ENCODE data around the gene BEND7.

BEND7 gene

GRCh38 chr10:13518076-13518692 is 10.6 kb downstream of the BEND7 start:
- Mint-ChIP-seq H3K4me1 (no peaks in the 10 kb centered on the region), H3K27me3 (ENCODE audit: low read depth) (no peaks in the 10 kb centered on the region), H3K36me3 (ENCODE audit: low read depth) (peaks cover 11% of the 10 kb centered on the region), H3K9me3 (no peaks in the 10 kb centered on the region), H3K27ac (no peak overlapping the region), H3K4me3 (no peak overlapping the region)
- TF ChIP-seq CTCF (IDR thresholded peaks at IDR 0.05; ENCODE audit: unreplicated experiment in 3 of 3) = peak; percentile 42 to 55 (median 48)

GRCh38 chr10:13517675-13518074 is 11.1 kb downstream of the BEND7 start:
- peaks cover 10% of the 10 kb centered on the region for H3K36me3 Mint-ChIP-seq (ENCODE audit: low read depth)
- no peaks in the 10 kb centered on the region for H3K27me3 Mint-ChIP-seq (ENCODE audit: low read depth)
- H3K27ac Mint-ChIP-seq = no peak overlapping the region
- H3K4me3 Mint-ChIP-seq = no peak overlapping the region
- no peaks in the 10 kb centered on the region for H3K4me1 Mint-ChIP-seq
- no peak for TF ChIP-seq CTCF (IDR thresholded peaks at IDR 0.05; ENCODE audit: unreplicated experiment in 3 of 3)
- H3K9me3 Mint-ChIP-seq = no peaks in the 10 kb centered on the region

GRCh38 chr10:13516176-13516575 is 12.6 kb downstream of the BEND7 start:
- TF ChIP-seq CTCF (IDR thresholded peaks at IDR 0.05; ENCODE audit: unreplicated experiment in 3 of 3) = no peak
- peaks cover 8% of the 10 kb centered on the region for H3K36me3 Mint-ChIP-seq (ENCODE audit: low read depth)
- H3K9me3 Mint-ChIP-seq = no peaks in the 10 kb centered on the region
- no peaks in the 10 kb centered on the region for H3K4me1 Mint-ChIP-seq
- H3K27me3 Mint-ChIP-seq (ENCODE audit: low read depth) = no peaks in the 10 kb centered on the region
- H3K4me3 Mint-ChIP-seq = no peak overlapping the region
- H3K27ac Mint-ChIP-seq = no peak overlapping the region

GRCh38 chr10:13515467-13515866 is 13.3 kb downstream of the BEND7 start:
- Mint-ChIP-seq H3K27ac (no peak overlapping the region), H3K9me3 (no peaks in the 10 kb centered on the region), H3K27me3 (ENCODE audit: low read depth) (no peaks in the 10 kb centered on the region), H3K36me3 (ENCODE audit: low read depth) (peaks cover 8% of the 10 kb centered on the region), H3K4me1 (no peaks in the 10 kb centered on the region), H3K4me3 (no peak overlapping the region)
- no peak for TF ChIP-seq CTCF (IDR thresholded peaks at IDR 0.05; ENCODE audit: unreplicated experiment in 3 of 3)

- Mint-ChIP-seq H3K9me3 (no peaks in the 10 kb centered on the region), H3K36me3 (ENCODE audit: low read depth) (peaks cover 8% of the 10 kb centered on the region), H3K27ac (no peak overlapping the region), H3K4me3 (no peak overlapping the region), H3K27me3 (ENCODE audit: low read depth) (no peaks in the 10 kb centered on the region), H3K4me1 (no peaks in the 10 kb centered on the region)
- no peak for TF ChIP-seq CTCF (IDR thresholded peaks at IDR 0.05; ENCODE audit: unreplicated experiment in 3 of 3)
These were observed 14.5 kb downstream of the BEND7 start for GRCh38 chr10:13514296-13514695.

GRCh38 chr10:13512564-13512963 is 16.2 kb downstream of the BEND7 start:
- H3K27ac Mint-ChIP-seq = no peak overlapping the region
- no peaks in the 10 kb centered on the region for H3K27me3 Mint-ChIP-seq (ENCODE audit: low read depth)
- TF ChIP-seq CTCF (IDR thresholded peaks at IDR 0.05; ENCODE audit: unreplicated experiment in 3 of 3) = no peak
- H3K36me3 Mint-ChIP-seq (ENCODE audit: low read depth) = peaks cover 4% of the 10 kb centered on the region
- no peaks in the 10 kb centered on the region for H3K9me3 Mint-ChIP-seq
- H3K4me3 Mint-ChIP-seq = no peak overlapping the region
- no peaks in the 10 kb centered on the region for H3K4me1 Mint-ChIP-seq

All from nephron (organoid).